ENCODE results near the gene TCEAL2. TPM values are rescaled to one million over a fixed set of nuclear protein-coding genes. Genes with fewer than 3 reads are reported as not detected.
"Not testable (repeated sequence)": the region's sequence is repeated elsewhere in the genome, so short reads cannot be mapped to it uniquely, and the experiment has no call there.

Gene TCEAL2
- total RNA-seq, result 1 to 10 TPM in 2 of 4 donors, under 1 TPM in 2; 0.32 to 1.6 (median 0.84) TPM

DNA sequence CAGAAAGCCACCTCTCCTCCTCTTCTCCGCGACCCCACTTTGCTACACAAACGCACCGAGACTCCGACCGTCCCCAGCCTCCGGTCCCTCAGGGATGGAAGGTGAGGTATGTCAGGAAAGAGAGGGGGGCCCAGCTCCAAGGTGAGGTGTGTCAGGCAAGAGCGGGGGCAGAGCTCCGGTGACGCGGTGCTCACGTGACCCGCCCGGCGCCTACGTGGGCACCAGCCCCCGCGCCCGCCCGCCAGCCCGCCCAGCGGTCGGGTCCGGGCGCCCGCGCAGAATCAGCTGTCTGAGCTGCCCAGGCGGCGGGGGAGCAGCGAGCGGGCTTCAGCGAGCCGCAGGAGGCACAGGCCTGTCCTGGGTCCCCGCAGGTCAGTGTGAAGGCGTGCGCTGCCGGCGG, at the start of gene TCEAL2:
Gene TCEAL2 (plus strand): TSS at position 244 of the 400 bp plus-strand sequence. CDS start 1,152 bp downstream, outside the sequence.
- intact Hi-C loops (cut with DNase I; ENCODE audit: low total_unique reads); DNase-seq (ENCODE audit: low spot score in 2 of 2): not testable (repeated sequence)

DNA sequence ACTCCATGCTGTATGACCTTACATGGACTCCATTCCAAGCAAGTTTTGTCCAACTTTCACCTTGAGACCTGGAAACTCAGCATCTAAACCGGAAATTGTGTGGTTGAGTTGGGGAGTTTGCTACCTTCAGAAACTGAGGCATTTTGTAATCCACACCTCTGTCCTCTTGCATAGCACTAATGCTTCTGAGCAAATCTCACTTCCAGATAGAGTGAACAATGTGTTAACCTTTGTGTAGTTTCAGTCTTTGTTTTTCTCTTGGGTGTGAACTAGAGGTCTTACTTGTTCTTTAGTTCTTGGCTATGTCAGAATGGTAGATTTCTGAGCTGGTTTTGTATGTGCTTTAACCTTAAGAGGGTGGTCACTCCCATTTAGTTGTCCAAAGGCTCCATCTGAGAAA, 48.1 kb upstream of the TCEAL2 start:
- no peak for TF ChIP-seq POLR2A (IDR thresholded peaks at IDR 0.05)
- TF ChIP-seq, protein P1, sequence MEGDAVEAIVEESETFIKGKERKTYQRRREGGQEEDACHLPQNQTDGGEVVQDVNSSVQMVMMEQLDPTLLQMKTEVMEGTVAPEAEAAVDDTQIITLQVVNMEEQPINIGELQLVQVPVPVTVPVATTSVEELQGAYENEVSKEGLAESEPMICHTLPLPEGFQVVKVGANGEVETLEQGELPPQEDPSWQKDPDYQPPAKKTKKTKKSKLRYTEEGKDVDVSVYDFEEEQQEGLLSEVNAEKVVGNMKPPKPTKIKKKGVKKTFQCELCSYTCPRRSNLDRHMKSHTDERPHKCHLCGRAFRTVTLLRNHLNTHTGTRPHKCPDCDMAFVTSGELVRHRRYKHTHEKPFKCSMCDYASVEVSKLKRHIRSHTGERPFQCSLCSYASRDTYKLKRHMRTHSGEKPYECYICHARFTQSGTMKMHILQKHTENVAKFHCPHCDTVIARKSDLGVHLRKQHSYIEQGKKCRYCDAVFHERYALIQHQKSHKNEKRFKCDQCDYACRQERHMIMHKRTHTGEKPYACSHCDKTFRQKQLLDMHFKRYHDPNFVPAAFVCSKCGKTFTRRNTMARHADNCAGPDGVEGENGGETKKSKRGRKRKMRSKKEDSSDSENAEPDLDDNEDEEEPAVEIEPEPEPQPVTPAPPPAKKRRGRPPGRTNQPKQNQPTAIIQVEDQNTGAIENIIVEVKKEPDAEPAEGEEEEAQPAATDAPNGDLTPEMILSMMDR (IDR thresholded peaks at IDR 0.05), result no peak
- DNase-seq (ENCODE audit: low spot score in 2 of 2), result no peak

More for the DNA sequence above, at the start of gene TCEAL2:
- 31% methylated on average over 33 of the region's 38 CpGs; no CpG with 5 or more reads in 1 of the 2 donors for WGBS, 2 donors
- not testable (repeated sequence) for H3K4me3 ChIP-seq (ENCODE audit: low read depth, poor library complexity, severe bottlenecking)

DNA sequence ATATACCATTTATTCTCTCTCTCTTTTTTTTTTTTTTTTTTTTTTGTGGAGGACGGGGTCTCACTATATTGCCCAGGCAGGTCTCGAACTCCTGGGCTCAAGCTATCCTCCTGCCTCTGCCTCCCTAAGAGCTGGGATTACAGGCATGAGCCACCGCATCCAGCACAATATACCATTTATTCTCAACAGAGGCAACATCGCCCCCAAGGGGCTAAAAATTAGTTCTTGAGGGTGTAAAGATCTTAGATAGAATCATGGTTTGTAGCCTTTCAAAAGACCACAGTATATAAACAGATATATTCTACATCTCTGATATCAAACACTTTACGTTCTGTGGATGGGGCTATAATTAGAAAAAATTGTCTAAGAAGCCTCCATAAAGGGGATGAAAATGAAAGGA, 39.8 kb upstream of the TCEAL2 start:
- 35 to 39% methylated on average over 5 of the region's 5 CpGs for WGBS, 2 donors

More for the DNA sequence above, 48.1 kb upstream of the TCEAL2 start:
- 71 to 75% methylated on average over 1 of the region's 1 CpG for WGBS, 2 donors
- H3K4me3 ChIP-seq (ENCODE audit: low read depth, poor library complexity, severe bottlenecking), result no peak overlapping the region
- intact Hi-C loops (cut with DNase I; ENCODE audit: low total_unique reads), result no loop called here

DNA sequence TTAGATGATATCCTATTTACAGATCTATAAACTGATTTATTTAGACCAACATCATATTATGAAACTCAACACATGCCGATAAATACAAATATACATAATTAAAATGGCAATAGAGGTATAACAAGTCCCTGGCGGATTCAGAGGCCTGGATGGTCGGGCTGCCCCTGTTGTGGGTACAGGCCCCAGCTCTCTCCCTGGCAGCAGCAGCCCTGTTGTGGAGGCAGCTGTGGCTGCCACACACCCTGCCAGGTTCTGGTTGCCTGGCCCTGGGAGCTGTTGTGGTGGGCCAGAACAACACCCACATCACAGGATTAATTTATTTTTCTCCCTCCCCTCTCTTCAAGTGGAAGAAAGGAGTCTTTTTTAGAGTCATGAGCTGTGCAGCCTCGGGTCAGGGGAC, 12.1 kb upstream of the TCEAL2 start:
- TF ChIP-seq, protein P1 (IDR thresholded peaks at IDR 0.05), result no peak
- TF ChIP-seq POLR2A (IDR thresholded peaks at IDR 0.05), result no peak
- H3K4me3 ChIP-seq (ENCODE audit: low read depth, poor library complexity, severe bottlenecking), result no peak overlapping the region
- intact Hi-C loops (cut with DNase I; ENCODE audit: low total_unique reads), result no loop called here
- WGBS, 2 donors, result 67 to 70% methylated on average over 4 of the region's 4 CpGs
- DNase-seq (ENCODE audit: low spot score in 2 of 2), result no peak

More for the DNA sequence above, 39.8 kb upstream of the TCEAL2 start:
- intact Hi-C loops (cut with DNase I; ENCODE audit: low total_unique reads), result no loop called here
- H3K4me3 ChIP-seq (ENCODE audit: low read depth, poor library complexity, severe bottlenecking), result no peak overlapping the region
- no peak for TF ChIP-seq POLR2A (IDR thresholded peaks at IDR 0.05)
- TF ChIP-seq, protein P1 (IDR thresholded peaks at IDR 0.05), result no peak
- DNase-seq (ENCODE audit: low spot score in 2 of 2), result no peak

DNA sequence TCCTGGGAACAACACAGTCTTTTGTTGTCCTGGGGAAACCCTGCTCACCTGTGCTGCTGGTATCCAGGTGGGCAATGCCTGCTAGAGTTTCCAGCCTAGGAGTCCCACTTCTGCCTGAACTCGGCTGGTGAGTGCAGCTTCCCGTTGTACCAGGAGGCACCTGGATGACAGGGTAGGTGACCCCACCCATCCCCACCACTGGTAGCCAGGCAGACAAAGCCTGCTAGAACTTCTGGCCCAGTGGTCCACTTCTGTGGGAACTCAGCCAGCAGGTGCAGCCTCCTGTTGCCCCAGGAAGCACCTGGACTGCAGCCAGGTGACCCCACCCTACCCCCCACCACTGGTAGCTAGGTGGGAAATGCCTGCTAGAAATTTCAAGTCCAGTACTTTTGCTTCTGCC, 9.7 kb upstream of the TCEAL2 start:
- H3K4me3 ChIP-seq (ENCODE audit: low read depth, poor library complexity, severe bottlenecking), result no peak overlapping the region
- DNase-seq (ENCODE audit: low spot score in 2 of 2), result no peak
- intact Hi-C loops (cut with DNase I; ENCODE audit: low total_unique reads), result no loop called here
- 95% methylated on average over 2 of the region's 2 CpGs; no CpG with 5 or more reads in 1 of the 2 donors for WGBS, 2 donors
- TF ChIP-seq, protein P1 (IDR thresholded peaks at IDR 0.05), result no peak

DNA sequence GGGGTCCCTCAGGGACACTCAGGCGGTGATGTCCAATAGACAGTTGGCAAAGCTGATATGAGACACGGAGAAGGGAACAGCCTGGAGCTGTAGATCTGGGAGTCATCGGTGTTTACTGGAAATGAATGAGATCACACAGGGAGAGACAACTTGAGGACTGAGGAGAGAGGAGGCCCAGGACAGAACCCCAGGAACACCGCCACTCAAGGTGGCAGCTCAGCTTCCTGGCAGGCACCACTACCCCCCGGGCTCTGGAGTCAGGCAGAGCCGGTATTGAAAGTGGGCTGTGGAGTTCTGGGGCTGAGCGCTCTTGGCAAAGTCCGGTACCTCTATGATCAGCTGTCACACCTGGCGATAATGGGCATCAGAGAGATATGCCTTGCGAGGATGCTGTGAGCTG, 465 bp upstream of the TCEAL2 start:
- 12 to 50% methylated on average over 2 to 9 of the region's 10 CpGs for WGBS, 2 donors
- DNase-seq (ENCODE audit: low spot score in 2 of 2); H3K4me3 ChIP-seq (ENCODE audit: low read depth, poor library complexity, severe bottlenecking); intact Hi-C loops (cut with DNase I; ENCODE audit: low total_unique reads): not testable (repeated sequence)

DNA sequence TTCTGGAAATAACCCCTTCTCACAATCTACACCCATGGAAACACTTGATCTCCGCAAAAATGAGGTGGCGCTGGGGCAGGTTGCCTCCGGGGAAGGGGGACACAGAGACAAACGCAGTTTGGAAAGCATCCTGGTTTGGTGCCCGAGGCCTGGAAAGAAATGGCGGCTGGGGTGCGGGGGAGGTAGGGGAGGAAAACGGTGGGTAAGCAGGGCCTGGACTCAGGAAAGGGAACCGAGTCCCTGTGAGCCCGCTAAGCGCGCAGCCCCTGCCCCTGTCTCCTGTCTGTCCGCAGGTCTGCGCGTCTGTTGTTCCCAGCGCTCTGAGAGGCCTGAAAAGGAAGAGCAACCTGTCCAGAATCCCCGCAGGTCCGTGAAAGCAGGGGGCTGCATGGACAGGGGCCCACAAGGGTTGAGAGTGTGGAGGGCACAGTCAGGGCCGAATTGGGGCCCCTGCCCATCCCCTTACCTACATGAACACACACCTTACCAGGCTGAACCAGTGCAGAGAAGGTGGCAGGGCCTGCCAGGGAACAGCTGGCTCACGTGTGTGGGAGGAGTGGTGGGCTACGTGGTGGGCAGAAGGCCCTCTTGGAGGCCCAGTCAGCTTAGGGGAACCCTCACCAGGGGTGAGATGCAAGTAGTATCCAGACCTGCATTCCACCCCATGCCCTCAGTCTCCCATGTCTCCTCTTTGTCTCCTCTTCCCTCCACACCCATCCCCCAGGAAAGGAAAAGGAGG, 770 bp downstream of the TCEAL2 start:
- intact Hi-C loops (cut with DNase I; ENCODE audit: low total_unique reads), result not testable (repeated sequence)
- 10 to 38% methylated on average over 18 to 19 of the region's 21 CpGs for WGBS, 2 donors

More for the DNA sequence above, 770 bp downstream of the TCEAL2 start:
- not testable (repeated sequence) for DNase-seq (ENCODE audit: low spot score in 2 of 2); H3K4me3 ChIP-seq (ENCODE audit: low read depth, poor library complexity, severe bottlenecking)
